ENCODE results near the gene MEIS3. TPM values are rescaled to one million over a fixed set of nuclear protein-coding genes. Genes with fewer than 3 reads are reported as not detected.

The MEIS3 gene
- total and polyA plus RNA-seq, 8 donors = 3.1 to 18.2 (median 12.8) TPM

DNA sequence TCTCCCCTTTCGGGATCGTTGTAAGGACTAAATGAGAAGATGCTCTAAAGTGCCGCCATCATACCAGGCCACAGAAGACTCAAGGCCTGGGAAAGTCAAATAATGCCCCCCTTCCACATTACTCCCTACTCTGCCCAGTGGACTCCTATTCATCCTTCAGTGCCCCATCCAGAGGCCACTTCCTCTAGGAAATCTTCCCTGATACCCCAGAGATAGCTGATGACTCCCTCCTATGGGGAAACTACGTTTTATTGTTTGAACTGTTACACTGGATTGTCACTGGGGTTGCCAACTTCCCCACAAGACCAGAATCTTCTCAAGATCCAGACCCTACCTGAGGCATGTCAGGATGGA, 14.2 kb downstream of the MEIS3 start:
- TF ChIP-seq, protein P1, sequence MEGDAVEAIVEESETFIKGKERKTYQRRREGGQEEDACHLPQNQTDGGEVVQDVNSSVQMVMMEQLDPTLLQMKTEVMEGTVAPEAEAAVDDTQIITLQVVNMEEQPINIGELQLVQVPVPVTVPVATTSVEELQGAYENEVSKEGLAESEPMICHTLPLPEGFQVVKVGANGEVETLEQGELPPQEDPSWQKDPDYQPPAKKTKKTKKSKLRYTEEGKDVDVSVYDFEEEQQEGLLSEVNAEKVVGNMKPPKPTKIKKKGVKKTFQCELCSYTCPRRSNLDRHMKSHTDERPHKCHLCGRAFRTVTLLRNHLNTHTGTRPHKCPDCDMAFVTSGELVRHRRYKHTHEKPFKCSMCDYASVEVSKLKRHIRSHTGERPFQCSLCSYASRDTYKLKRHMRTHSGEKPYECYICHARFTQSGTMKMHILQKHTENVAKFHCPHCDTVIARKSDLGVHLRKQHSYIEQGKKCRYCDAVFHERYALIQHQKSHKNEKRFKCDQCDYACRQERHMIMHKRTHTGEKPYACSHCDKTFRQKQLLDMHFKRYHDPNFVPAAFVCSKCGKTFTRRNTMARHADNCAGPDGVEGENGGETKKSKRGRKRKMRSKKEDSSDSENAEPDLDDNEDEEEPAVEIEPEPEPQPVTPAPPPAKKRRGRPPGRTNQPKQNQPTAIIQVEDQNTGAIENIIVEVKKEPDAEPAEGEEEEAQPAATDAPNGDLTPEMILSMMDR (IDR thresholded peaks at IDR 0.05) = no peak
- TF ChIP-seq POLR2A (IDR thresholded peaks at IDR 0.05) (no peak), POLR2AphosphoS5 (IDR thresholded peaks at IDR 0.05) (no peak), EP300 (IDR thresholded peaks at IDR 0.05) (no peak)
- intact Hi-C loops (cut with DNase I; ENCODE audit: low total_unique reads) = loop anchor here (10.0 kb wide), 1 partner anchor 80 kb away; no protein-coding TSS in a partner anchor
- Histone ChIP-seq H3K27me3 (peaks cover 0 to 87% (median 25%) of the 10 kb centered on the region in 3 donors), H3K9me3 (no peaks in the 10 kb centered on the region), H3K27ac (no peak overlapping the region), H3K4me1 (no peaks in the 10 kb centered on the region), H3K36me3 (no peaks in the 10 kb centered on the region), H3K4me3 (no peak overlapping the region)
- no peak for DNase-seq
- WGBS, 5 donors = 83 to 88% (median 85%) methylated on average over 4 of the region's 4 CpGs

DNA sequence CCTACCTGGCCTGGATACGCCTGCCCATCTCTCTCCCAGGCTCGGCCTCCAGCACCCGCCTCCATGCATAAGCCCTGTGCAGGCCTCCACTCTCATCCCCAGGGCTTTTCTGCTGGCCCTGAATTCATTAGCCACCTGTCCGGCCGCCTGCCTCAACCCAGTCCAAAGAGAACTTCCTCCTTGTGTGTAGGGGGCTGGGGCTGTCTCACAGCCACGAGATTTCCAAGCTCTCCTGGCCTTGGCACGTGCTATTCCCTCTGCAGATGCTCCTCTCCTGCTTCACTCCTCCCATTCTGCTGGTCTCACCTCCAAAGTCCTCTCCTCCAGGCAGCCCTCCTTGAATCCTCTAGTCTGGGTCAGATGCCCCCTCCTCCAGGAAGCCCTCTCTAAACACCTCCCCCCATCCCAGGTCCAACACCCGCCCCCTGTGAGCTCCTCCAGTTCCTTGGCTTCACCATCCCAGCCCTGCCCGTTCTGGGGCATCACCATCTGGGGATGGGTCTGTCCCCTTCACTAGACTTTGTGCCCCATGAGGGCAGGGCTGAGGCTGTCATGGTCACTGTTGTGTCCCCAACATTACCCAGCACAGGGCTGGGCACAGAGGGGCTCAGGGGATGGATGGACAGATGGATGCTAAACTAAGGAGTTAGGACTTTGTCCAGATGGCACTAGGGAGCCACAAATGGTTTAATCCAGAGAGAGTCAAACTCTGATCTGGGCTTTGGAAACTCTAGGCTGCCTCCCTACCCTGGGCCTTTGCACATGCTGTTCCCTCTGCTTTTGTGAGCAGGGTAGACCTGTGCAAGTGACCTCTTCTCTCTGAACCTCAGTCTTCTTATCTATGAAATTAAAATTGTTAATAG, 14.8 kb downstream of the MEIS3 start:
- no peaks in the 10 kb centered on the region for H3K9me3 ChIP-seq
- no peak for TF ChIP-seq POLR2AphosphoS5 (IDR thresholded peaks at IDR 0.05)
- TF ChIP-seq EP300 (IDR thresholded peaks at IDR 0.05) = no peak
- no peak for TF ChIP-seq POLR2A (IDR thresholded peaks at IDR 0.05)
- TF ChIP-seq, protein P1 (IDR thresholded peaks at IDR 0.05) = no peak
- no peak overlapping the region for H3K27ac ChIP-seq
- H3K27me3 ChIP-seq = peaks cover 0 to 90% (median 25%) of the 10 kb centered on the region in 3 donors
- intact Hi-C loops (cut with DNase I; ENCODE audit: low total_unique reads) = loop anchor here (10.0 kb wide), 1 partner anchor 80 kb away; no protein-coding TSS in a partner anchor
- no peaks in the 10 kb centered on the region for H3K36me3 ChIP-seq
- no peaks in the 10 kb centered on the region for H3K4me1 ChIP-seq
- 69 to 79% (median 75%) methylated on average over 9 of the region's 9 CpGs for WGBS, 5 donors
- DNase-seq = no peak
- H3K4me3 ChIP-seq = no peak overlapping the region

DNA sequence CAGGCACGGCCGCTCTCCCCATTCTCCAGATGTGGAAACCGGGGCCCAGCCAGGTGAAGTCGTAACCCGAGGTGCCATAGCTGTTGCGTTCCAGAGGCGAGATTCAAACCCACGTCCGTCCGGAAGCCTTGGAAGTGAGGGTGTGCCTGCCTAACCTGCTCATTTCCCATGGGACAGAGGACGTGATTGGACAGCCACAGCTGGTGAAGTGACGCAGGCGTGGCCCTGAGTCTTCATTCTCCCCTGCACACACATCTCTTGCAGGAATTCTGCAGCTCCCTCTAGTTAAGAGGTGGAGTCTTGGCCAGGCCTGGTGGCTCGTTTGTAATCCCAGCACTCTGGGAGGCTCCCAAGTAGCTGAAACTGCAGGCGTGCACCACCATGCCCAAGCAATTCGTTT, 16.8 kb downstream of the MEIS3 start:
- DNase-seq = no peak
- Histone ChIP-seq H3K36me3 (no peaks in the 10 kb centered on the region), H3K27me3 (peaks cover 0 to 87% (median 25%) of the 10 kb centered on the region in 3 donors), H3K9me3 (no peaks in the 10 kb centered on the region), H3K27ac (no peak overlapping the region), H3K4me1 (no peaks in the 10 kb centered on the region), H3K4me3 (no peak overlapping the region)
- WGBS, 5 donors = 78 to 83% (median 80%) methylated on average over 16 of the region's 16 CpGs
- intact Hi-C loops (cut with DNase I; ENCODE audit: low total_unique reads) = loop anchor here (10.0 kb wide), 1 partner anchor 78 kb away; no protein-coding TSS in a partner anchor
- TF ChIP-seq EP300 (IDR thresholded peaks at IDR 0.05) (no peak), POLR2AphosphoS5 (IDR thresholded peaks at IDR 0.05) (no peak), POLR2A (IDR thresholded peaks at IDR 0.05) (no peak)
- TF ChIP-seq, protein P1 (IDR thresholded peaks at IDR 0.05) = no peak

DNA sequence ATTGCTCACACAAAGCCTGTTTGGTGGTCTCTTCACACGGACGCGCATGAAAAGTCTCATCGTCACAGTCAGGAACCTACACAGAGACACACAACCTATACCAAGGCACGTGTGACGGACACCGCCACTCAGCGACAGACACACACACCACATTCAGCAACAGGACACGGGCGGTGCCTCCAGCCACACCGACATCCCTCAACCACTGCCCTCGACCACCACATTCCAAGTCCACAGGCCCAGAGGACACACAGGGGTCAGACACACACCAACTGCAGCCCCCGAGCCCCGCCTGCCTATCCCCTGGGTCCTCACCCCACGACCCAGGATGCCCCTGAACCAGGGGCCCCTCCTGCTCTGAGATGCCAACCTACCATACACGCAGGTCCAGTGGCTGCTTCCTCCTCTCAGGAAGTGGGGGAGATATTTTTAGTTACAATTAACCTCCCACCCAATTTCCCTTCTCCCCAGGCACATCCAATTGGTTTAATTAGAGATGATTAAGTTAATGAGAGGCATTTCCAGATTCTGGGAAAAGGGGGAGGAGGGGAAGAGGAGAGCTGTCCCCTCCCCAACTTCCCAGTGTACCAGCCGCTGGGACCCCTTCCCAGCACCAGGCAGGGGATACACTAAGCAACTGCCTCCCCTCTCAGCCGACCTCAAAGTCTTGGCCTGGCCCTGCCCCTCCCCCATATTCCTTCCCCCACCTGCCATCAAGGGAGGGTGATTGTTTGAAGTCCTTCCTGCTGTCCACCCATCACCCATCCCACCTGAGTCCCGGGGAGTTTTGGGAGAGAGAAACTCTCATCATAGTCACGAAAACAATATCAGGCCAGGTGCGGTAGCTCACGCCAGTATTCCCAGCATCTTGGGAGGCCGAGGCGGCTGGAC, 20.4 kb downstream of the MEIS3 start:
- Histone ChIP-seq H3K27me3 (peaks cover 0 to 52% (median 6%) of the 10 kb centered on the region in 3 donors), H3K36me3 (no peaks in the 10 kb centered on the region), H3K9me3 (no peaks in the 10 kb centered on the region), H3K27ac (no peak overlapping the region), H3K4me1 (no peaks in the 10 kb centered on the region), H3K4me3 (no peak overlapping the region)
- intact Hi-C loops (cut with DNase I; ENCODE audit: low total_unique reads) = no loop called here
- 41 to 47% (median 41%) methylated on average over 23 to 24 of the region's 24 CpGs for WGBS, 5 donors
- no peak for DNase-seq
- TF ChIP-seq POLR2AphosphoS5 (IDR thresholded peaks at IDR 0.05) (no peak), POLR2A (IDR thresholded peaks at IDR 0.05) (no peak), EP300 (IDR thresholded peaks at IDR 0.05) (no peak)
- TF ChIP-seq, protein P1 (IDR thresholded peaks at IDR 0.05) = no peak
